PC-9 (cell line): ENCODE data around the gene SMIM5. TPM values are rescaled to one million over a fixed set of nuclear protein-coding genes. Genes with fewer than 3 reads are reported as not detected.

Experiments used
- BruUV-seq: library from RNA; stranded (reverse); fragments of 400-500 nt; replicated peaks from 2 replicates; lab custom pipeline; 2021; lab: Mats Ljungman, UMichigan
- CTCF ChIA-PET: fragments of 300-600 bp; sonication (Branson Sonifier 250); formaldehyde crosslinking; loops from one replicate; lab custom pipeline; 2022; ENCODE audit warnings: antibody characterized with exemption; lab: Charles Lee
- POLR2A ChIA-PET: fragments of 300-600 bp; sonication (Branson Sonifier 250); formaldehyde crosslinking; loops from one replicate; lab custom pipeline; 2022; ENCODE audit warnings: antibody characterized with exemption; ENCODE audit not compliant: unreplicated experiment; lab: Charles Lee
- DNase-seq, 2 experiments: peaks; one replicate each; pipeline versions ENCODE4 v3.0.0 to v3.0.0-alpha.2; 2015 to 2022; ENCODE audit warnings: mixed read lengths in 1 of 2
- H2AFZ ChIP-seq: fragments of 200-600 bp; sonication (generic); 2 replicates; pipeline ENCODE4 v1.8.1; 2017; ENCODE audit warnings: antibody characterized with exemption
- H3F3A ChIP-seq: fragments of 200-600 bp; sonication (generic); 2 replicates; pipeline ENCODE4 v1.8.1; 2017; ENCODE audit warnings: antibody characterized with exemption, mild to moderate bottlenecking, low read depth; ENCODE audit not compliant: insufficient read depth
- H3K27ac ChIP-seq: fragments of 200-600 bp; sonication (generic); 2 replicates; pipeline ENCODE4 v1.6.1; 2016; ENCODE audit warnings: mixed run types
- H3K27me3 ChIP-seq: fragments of 200-600 bp; sonication (generic); 2 replicates; pipeline ENCODE4 v1.6.1; 2016; ENCODE audit warnings: low read depth, mixed run types; ENCODE audit not compliant: insufficient read depth
- H3K36me3 ChIP-seq: fragments of 200-600 bp; sonication (generic); 2 replicates; pipeline ENCODE4 v1.6.1; 2016; ENCODE audit warnings: low read depth, mixed run types
- H3K4me1 ChIP-seq: fragments of 200-600 bp; sonication (generic); replicated peaks from 2 replicates; pipeline ENCODE4 v1.6.1; 2016; ENCODE audit warnings: mixed run types; ENCODE audit not compliant: insufficient read depth
- H3K4me2 ChIP-seq: fragments of 200-600 bp; sonication (generic); 2 replicates; pipeline ENCODE4 v1.6.1; 2017; ENCODE audit warnings: mixed run types
- H3K4me3 ChIP-seq: fragments of 200-600 bp; sonication (generic); 2 replicates; pipeline ENCODE4 v1.6.1; 2016; ENCODE audit warnings: mixed run types
- H3K79me2 ChIP-seq: fragments of 200-600 bp; sonication (generic); 2 replicates; pipeline ENCODE4 v1.6.1; 2017; ENCODE audit warnings: low read depth, mixed run types
- H3K9me2 ChIP-seq: fragments of 200-600 bp; sonication (generic); 2 replicates; pipeline ENCODE4 v1.8.1; 2017; ENCODE audit warnings: mild to moderate bottlenecking; ENCODE audit not compliant: insufficient read depth
- H3K9me3 ChIP-seq: fragments of 200-600 bp; sonication (generic); 2 replicates; pipeline ENCODE4 v1.8.1; 2016; ENCODE audit warnings: low read depth; ENCODE audit not compliant: insufficient read depth
- H4K20me1 ChIP-seq: fragments of 200-600 bp; sonication (generic); 2 replicates; pipeline ENCODE4 v1.8.1; 2017; ENCODE audit not compliant: insufficient read depth
- CTCF ChIP-seq: fragments of 200-600 bp; sonication (generic); conservative IDR thresholded peaks from 2 replicates; pipeline ENCODE4 v1.6.1; 2017; ENCODE audit warnings: mixed run types, antibody characterized with exemption, mild to moderate bottlenecking, moderate library complexity
- EZH2 ChIP-seq: fragments of 200-600 bp; sonication (generic); IDR thresholded peaks from 2 replicates; pipeline ENCODE4 v1.8.0; 2017; ENCODE audit warnings: antibody characterized with exemption, low read depth
- intact Hi-C: fragments of 100-400 bp; cut with micrococcal nuclease; formaldehyde crosslinking; loops from one replicate; pipeline ENCODE4 v1.10.0; 2022; ENCODE audit not compliant: unreplicated experiment
- total RNA-seq: library from RNA; stranded (reverse); gene quantifications from 2 replicates; pipeline ENCODE4 v1.2.3, GENCODE V29; 2021

Gene SMIM5
- total RNA-seq, 1 experiment from 2014 or later: 0.31 TPM

GRCh38 chr17:75603123-75603522 is 30.1 kb upstream of the SMIM5 start:
- Histone ChIP-seq H2AFZ (no peak overlapping the region), H3K36me3 (no peaks in the 10 kb centered on the region), H3K9me3 (no peaks in the 10 kb centered on the region), H3K4me1 (peaks cover 42% of the 10 kb centered on the region), H4K20me1 (no peaks in the 10 kb centered on the region), H3K4me3 (no peak overlapping the region), H3K27me3 (no peaks in the 10 kb centered on the region), H3K79me2 (no peaks in the 10 kb centered on the region), H3F3A (peaks cover 35% of the 10 kb centered on the region), H3K9me2 (no peaks in the 10 kb centered on the region), H3K27ac (no peak overlapping the region), H3K4me2 (no peak overlapping the region)
- DNase-seq: no peak
- ChIA-PET CTCF (interaction anchor here (0.5 to 1.2 kb wide), 3 partner anchors 30 to 89 kb away, joined by 3 to 9 read pairs (median 5); partner anchors contain the start of gene SMIM5), POLR2A (interaction anchor here (0.6 kb wide), 1 partner anchor 64 kb away, joined by 3 read pairs; no protein-coding TSS in a partner anchor)
- no TSS peak for BruUV-seq
- no peak for TF ChIP-seq CTCF
- TF ChIP-seq EZH2: no peak
- intact Hi-C loops: loop anchor here (5.0 kb wide), 2 partner anchors 44 to 86 kb away; partner anchors contain the start of genes CASKIN2 and TSEN54

- ChIA-PET CTCF (interaction anchor here (0.5 to 1.2 kb wide), 2 partner anchors 28 to 297 kb away, joined by 3 to 10 read pairs; partner anchors contain the start of gene SMIM5), POLR2A (interaction anchor here (0.6 kb wide), 3 partner anchors 25 to 117 kb away, joined by 3 to 6 read pairs (median 3); no protein-coding TSS in a partner anchor)
- Histone ChIP-seq H3K36me3 (no peaks in the 10 kb centered on the region), H2AFZ (no peak overlapping the region), H3K9me3 (no peaks in the 10 kb centered on the region), H3K9me2 (no peaks in the 10 kb centered on the region), H3K79me2 (no peaks in the 10 kb centered on the region), H3F3A (peaks cover 35% of the 10 kb centered on the region), H3K27me3 (no peaks in the 10 kb centered on the region), H3K4me1 (peaks cover 42% of the 10 kb centered on the region), H4K20me1 (no peaks in the 10 kb centered on the region), H3K4me3 (no peak overlapping the region), H3K27ac (no peak overlapping the region), H3K4me2 (0 out of 2 replicates have a peak overlapping the region, but pooled peaks have one; percentile 18)
- peak in 1 of 2 experiments; percentile 57 for DNase-seq
- TF ChIP-seq EZH2 (no peak), CTCF (no peak)
- intact Hi-C loops: loop anchor here (5.0 kb wide), 2 partner anchors 43 to 87 kb away; partner anchors contain the start of genes CASKIN2 and TSEN54
- BruUV-seq: no TSS peak
These were observed 29.1 kb upstream of the SMIM5 start for GRCh38 chr17:75604034-75604695.

GRCh38 chr17:75605790-75606189 is 27.4 kb upstream of the SMIM5 start:
- no peaks in the 10 kb centered on the region for H3K9me2 ChIP-seq
- no peak overlapping the region for H3K4me3 ChIP-seq
- H3K79me2 ChIP-seq: no peaks in the 10 kb centered on the region
- ChIA-PET CTCF (no interaction called here), POLR2A (no interaction called here)
- no peaks in the 10 kb centered on the region for H3K27me3 ChIP-seq
- H4K20me1 ChIP-seq: no peaks in the 10 kb centered on the region
- H2AFZ ChIP-seq: no peak overlapping the region
- H3F3A ChIP-seq: peaks cover 26% of the 10 kb centered on the region
- no peak overlapping the region for H3K4me2 ChIP-seq
- no peak for DNase-seq
- TF ChIP-seq EZH2 (no peak), CTCF (no peak)
- BruUV-seq: no TSS peak
- intact Hi-C loops: no loop called here
- no peaks in the 10 kb centered on the region for H3K36me3 ChIP-seq
- peaks cover 41% of the 10 kb centered on the region for H3K4me1 ChIP-seq
- no peaks in the 10 kb centered on the region for H3K9me3 ChIP-seq
- H3K27ac ChIP-seq: no peak overlapping the region
